H1 (cell line): ENCODE measurements around the gene TRIM46.

Source experiments
- POLR2A ChIP-seq, 2 experiments: IDR thresholded peaks; 1 replicate in 1 of 2; 2 replicates in 1 of 2; pipeline ENCODE4 v1.6.1; 2011; ENCODE audit warnings: low read depth in 2 of 2, low read length in 2 of 2, mild to moderate bottlenecking in 2 of 2; ENCODE audit errors: control extremely low read depth in 1 of 2
- RFX5 ChIP-seq: IDR thresholded peaks from 2 replicates; pipeline ENCODE4 v1.6.1; 2011; ENCODE audit warnings: low read depth, low read length, improper control_type of control experiment, borderline replicate concordance
- SIN3A ChIP-seq, 2 experiments: IDR thresholded peaks in 1 of 2; conservative IDR thresholded peaks in 1 of 2; 2 replicates each; pipeline ENCODE4 v1.6.1; 2011 to 2012; ENCODE audit warnings: low read length in 2 of 2, improper control_type of control experiment in 1 of 2, low read depth in 1 of 2, mild to moderate bottlenecking in 1 of 2

DNA sequence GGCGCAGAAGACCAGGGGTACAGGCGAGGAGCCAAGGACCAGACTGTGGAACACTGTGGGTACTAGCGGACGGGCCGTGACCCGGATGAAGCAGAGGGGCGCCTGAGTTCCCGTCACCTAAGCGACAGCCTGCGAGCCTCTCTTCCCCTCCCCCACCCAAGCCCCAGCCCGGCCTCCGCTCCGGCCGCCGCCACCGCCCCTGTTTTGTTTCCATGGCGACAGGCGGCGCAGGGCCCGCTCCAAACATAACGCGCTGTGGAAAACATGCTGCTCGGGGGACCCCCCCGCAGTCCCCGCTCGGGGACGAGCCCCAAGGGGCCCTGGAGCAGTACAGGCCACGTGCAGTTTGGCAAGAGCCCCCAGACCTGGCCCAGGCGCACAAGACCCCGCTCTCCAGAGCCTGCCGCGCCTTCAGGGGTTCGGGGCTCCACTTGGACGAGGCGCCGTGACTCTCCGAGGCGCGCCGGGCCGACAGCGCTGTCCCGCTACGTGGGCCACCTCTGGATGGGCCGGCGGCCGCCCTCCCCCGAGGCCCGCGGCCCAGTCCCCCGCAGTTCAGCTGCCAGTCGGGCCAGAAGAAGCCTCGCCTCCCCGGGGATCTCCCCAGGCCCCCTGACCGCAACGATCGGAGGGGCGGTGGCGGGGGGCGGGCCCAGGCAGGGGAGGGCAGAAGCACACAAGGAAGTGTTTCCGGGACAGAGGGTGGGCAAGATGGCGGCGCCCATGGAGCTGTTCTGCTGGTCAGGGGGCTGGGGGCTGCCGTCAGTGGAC is 35.1 kb downstream of the TRIM46 start, which contains the start of gene MTX1:
- peak; percentile 79 to 93; a peak in 3 of 4 replicates for TF ChIP-seq SIN3A (conservative IDR thresholded peaks at IDR 0.05 in 1 of 2, IDR thresholded peaks at IDR 0.05 in 1 of 2; ENCODE audit: low read depth in 1 of 2, low read length in 2 of 2)
- no peak for TF ChIP-seq RFX5
- TF ChIP-seq POLR2A (IDR thresholded peaks at IDR 0.05; ENCODE audit: control extremely low read depth in 1 of 2, low read depth in 2 of 2, low read length in 2 of 2), result peak in 1 of 2 experiments; percentile 74; a peak in 2 of 3 replicates
